Measurements from ENCODE around the gene ZBTB7C.
"Not testable (repeated sequence)": the region's sequence is repeated elsewhere in the genome, so short reads cannot be mapped to it uniquely, and the experiment has no call there.

ZBTB7C gene

DNA sequence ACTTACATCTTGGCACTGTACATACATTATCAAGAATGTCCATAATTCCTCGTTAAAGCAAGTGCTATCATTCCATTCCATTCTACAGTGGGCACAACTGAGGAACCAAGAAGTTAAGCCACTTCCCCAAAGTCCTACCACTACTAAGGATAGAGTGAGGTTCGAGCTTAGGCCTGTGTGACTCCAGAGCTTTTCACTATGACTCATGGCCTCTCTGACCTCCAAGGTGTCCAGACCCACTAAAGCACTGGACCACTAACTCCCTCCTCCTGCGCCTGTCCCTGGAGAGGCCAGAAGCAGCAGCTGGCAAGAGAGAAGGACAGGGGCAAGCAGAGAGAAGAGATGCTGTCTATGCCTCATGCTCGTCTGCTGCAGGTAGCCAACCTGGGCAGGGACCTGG lies 117.0 kb downstream of the ZBTB7C start:
- Histone ChIP-seq H3K9ac (ENCODE audit: low read depth, low read length) (no peak overlapping the region), H3K4me1 (ENCODE audit: control insufficient read depth, insufficient read depth, low read length) (no peaks in the 10 kb centered on the region), H3K4me3 (ENCODE audit: low read length) (no peak overlapping the region), H3K36me3 (ENCODE audit: insufficient read depth, low read length) (no peaks in the 10 kb centered on the region), H3K4me2 (ENCODE audit: low read length) (no peak overlapping the region), H3K27me3 (ENCODE audit: control insufficient read depth, insufficient read depth, low read length) (peaks cover 33% of the 10 kb centered on the region), H3K9me3 (replicated peaks; ENCODE audit: low read length) (no peaks in the 10 kb centered on the region)

DNA sequence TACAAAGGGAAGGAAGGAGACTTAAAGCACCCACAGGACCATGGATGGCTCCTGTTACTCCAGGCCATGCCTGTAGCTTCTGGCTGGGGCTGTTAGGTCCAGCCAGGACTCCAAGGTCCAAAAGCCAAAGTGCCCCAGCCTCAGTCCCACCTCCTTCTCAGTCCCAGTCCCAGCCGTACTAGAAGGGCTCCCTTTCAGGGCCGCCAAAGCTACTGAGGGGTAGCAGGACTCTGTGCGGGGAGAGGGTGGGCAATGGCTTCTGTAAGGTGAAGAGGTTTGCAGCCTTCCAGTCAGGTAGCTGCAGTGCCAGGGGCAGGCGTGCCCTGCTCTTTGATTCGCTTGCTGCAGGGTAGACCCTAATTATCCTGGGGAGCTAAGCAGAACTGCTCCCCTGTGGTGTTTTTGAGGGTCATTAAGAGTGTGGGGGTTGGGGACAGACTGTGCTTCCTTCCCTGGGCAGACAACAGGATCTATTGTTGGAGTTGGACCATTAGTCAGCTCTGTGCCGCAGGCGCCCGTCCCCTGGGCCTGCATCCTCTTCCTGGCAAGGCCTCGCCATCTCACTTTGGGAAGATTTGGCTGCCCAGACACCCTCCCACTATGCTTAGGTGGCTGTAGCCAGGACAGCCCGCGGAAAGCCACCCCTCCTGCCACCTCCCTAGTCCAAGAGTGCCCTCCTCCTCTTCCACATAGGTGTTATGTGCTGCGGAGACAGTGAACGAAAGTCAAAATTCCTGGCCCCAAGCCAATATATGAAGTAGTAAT lies 118.8 kb downstream of the ZBTB7C start:
- no peak overlapping the region for H3K4me2 ChIP-seq (ENCODE audit: low read length)

GRCh38 chr18:48284743-48285142 lies 124.4 kb downstream of the ZBTB7C start:
- no peak overlapping the region for H3K9ac ChIP-seq (ENCODE audit: low read depth, low read length)
- H3K9me3 ChIP-seq (replicated peaks; ENCODE audit: low read length): no peaks in the 10 kb centered on the region
- no peak overlapping the region for H3K4me2 ChIP-seq (ENCODE audit: low read length)
- no peaks in the 10 kb centered on the region for H3K4me1 ChIP-seq (ENCODE audit: control insufficient read depth, insufficient read depth, low read length)
- H3K36me3 ChIP-seq (ENCODE audit: insufficient read depth, low read length): no peaks in the 10 kb centered on the region
- H3K27me3 ChIP-seq (ENCODE audit: control insufficient read depth, insufficient read depth, low read length): peaks cover 7% of the 10 kb centered on the region
- no peak overlapping the region for H3K4me3 ChIP-seq (ENCODE audit: low read length)

More for the DNA sequence above, 118.8 kb downstream of the ZBTB7C start:
- Histone ChIP-seq H3K9me3 (replicated peaks; ENCODE audit: low read length) (no peaks in the 10 kb centered on the region), H3K27me3 (ENCODE audit: control insufficient read depth, insufficient read depth, low read length) (peaks cover 34% of the 10 kb centered on the region), H3K9ac (ENCODE audit: low read depth, low read length) (no peak overlapping the region), H3K4me3 (ENCODE audit: low read length) (no peak overlapping the region), H3K4me1 (ENCODE audit: control insufficient read depth, insufficient read depth, low read length) (no peaks in the 10 kb centered on the region), H3K36me3 (ENCODE audit: insufficient read depth, low read length) (no peaks in the 10 kb centered on the region)

DNA sequence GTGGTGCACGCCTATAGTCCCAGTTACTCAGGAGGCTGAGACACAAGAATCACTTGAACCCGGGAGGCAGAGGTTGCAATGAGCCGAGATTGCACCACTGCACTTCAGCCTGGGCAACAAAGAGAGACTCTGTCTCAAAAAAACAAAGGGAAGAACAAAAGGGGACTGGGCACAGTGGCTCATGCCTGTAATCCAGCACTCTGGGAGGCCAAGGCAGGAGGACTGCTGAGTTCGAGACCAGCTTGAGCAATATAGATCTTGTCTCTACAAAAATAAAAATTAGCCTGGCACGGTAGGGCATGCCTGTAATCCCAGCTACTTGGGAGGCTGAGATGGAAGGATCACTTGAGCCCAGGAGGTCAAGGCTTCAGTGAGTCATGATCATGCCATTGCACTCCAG lies 125.2 kb downstream of the ZBTB7C start:
- H3K4me3 ChIP-seq (ENCODE audit: low read length); H3K36me3 ChIP-seq (ENCODE audit: insufficient read depth, low read length); H3K4me2 ChIP-seq (ENCODE audit: low read length); H3K4me1 ChIP-seq (ENCODE audit: control insufficient read depth, insufficient read depth, low read length); H3K9me3 ChIP-seq (replicated peaks; ENCODE audit: low read length); H3K27me3 ChIP-seq (ENCODE audit: control insufficient read depth, insufficient read depth, low read length); H3K9ac ChIP-seq (ENCODE audit: low read depth, low read length): not testable (repeated sequence)

GRCh38 chr18:48281460-48281859 lies 127.7 kb downstream of the ZBTB7C start:
- not testable (repeated sequence) for H3K4me2 ChIP-seq (ENCODE audit: low read length); H3K4me1 ChIP-seq (ENCODE audit: control insufficient read depth, insufficient read depth, low read length); H3K27me3 ChIP-seq (ENCODE audit: control insufficient read depth, insufficient read depth, low read length); H3K4me3 ChIP-seq (ENCODE audit: low read length); H3K9me3 ChIP-seq (replicated peaks; ENCODE audit: low read length); H3K9ac ChIP-seq (ENCODE audit: low read depth, low read length); H3K36me3 ChIP-seq (ENCODE audit: insufficient read depth, low read length)

DNA sequence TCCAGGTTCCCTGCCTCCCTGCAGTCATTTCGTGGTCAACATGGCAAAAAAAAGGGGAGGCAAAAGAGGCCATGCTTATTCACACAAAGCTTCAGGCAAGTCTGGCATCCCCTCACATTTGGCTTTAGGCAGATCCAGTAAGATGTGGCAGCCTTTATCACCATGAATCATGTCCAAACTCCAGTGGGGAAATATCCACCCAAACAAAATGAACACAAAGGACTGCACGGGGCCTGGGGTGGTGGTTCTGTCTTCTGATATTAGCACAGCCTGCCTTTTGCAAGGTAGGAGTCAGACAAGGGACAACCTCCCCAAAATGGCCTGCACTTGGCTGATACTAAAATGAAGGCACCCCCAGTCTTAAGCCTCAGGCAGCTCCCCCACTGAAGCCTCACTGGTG lies 129.9 kb downstream of the ZBTB7C start:
- peaks cover 11% of the 10 kb centered on the region for H3K27me3 ChIP-seq (ENCODE audit: control insufficient read depth, insufficient read depth, low read length)
- H3K9ac ChIP-seq (ENCODE audit: low read depth, low read length): no peak overlapping the region
- no peaks in the 10 kb centered on the region for H3K9me3 ChIP-seq (replicated peaks; ENCODE audit: low read length)
- no peak overlapping the region for H3K4me2 ChIP-seq (ENCODE audit: low read length)
- no peak overlapping the region for H3K4me3 ChIP-seq (ENCODE audit: low read length)
- no peaks in the 10 kb centered on the region for H3K36me3 ChIP-seq (ENCODE audit: insufficient read depth, low read length)
- no peaks in the 10 kb centered on the region for H3K4me1 ChIP-seq (ENCODE audit: control insufficient read depth, insufficient read depth, low read length)

GRCh38 chr18:48278081-48278480 lies 131.1 kb downstream of the ZBTB7C start:
- Histone ChIP-seq H3K9me3 (replicated peaks; ENCODE audit: low read length) (no peaks in the 10 kb centered on the region), H3K4me3 (ENCODE audit: low read length) (no peak overlapping the region), H3K4me1 (ENCODE audit: control insufficient read depth, insufficient read depth, low read length) (no peaks in the 10 kb centered on the region), H3K27me3 (ENCODE audit: control insufficient read depth, insufficient read depth, low read length) (peaks cover 16% of the 10 kb centered on the region), H3K4me2 (ENCODE audit: low read length) (no peak overlapping the region), H3K36me3 (ENCODE audit: insufficient read depth, low read length) (no peaks in the 10 kb centered on the region), H3K9ac (ENCODE audit: low read depth, low read length) (no peak overlapping the region)

DNA sequence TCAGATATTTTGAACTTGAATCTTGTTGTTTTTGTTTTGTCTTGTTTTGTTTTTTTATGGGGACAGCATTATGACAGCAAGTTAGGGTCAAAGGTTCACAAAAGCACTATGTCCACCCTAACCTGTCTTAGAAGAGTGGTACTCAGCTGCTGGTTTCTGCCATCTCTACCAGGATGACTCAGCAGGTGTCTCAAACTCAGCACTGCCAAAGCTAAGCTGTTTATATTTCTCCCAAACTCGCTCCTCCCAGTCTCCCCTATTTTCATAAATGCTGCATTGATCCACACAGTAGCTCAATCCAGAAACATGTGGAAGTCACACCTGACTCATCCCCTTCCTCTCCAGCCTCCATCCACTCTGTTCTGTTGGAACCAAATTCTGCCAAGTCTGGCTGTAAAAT lies 134.9 kb downstream of the ZBTB7C start:
- Histone ChIP-seq H3K4me2 (ENCODE audit: low read length) (no peak overlapping the region), H3K27me3 (ENCODE audit: control insufficient read depth, insufficient read depth, low read length) (peaks cover 27% of the 10 kb centered on the region), H3K4me1 (ENCODE audit: control insufficient read depth, insufficient read depth, low read length) (no peaks in the 10 kb centered on the region), H3K36me3 (ENCODE audit: insufficient read depth, low read length) (no peaks in the 10 kb centered on the region), H3K4me3 (ENCODE audit: low read length) (no peak overlapping the region), H3K9ac (ENCODE audit: low read depth, low read length) (no peak overlapping the region), H3K9me3 (replicated peaks; ENCODE audit: low read length) (no peaks in the 10 kb centered on the region)

- H3K27me3 ChIP-seq (ENCODE audit: control insufficient read depth, insufficient read depth, low read length): peaks cover 30% of the 10 kb centered on the region
Observed at GRCh38 chr18:48270929-48271328, 138.3 kb downstream of the ZBTB7C start.

DNA sequence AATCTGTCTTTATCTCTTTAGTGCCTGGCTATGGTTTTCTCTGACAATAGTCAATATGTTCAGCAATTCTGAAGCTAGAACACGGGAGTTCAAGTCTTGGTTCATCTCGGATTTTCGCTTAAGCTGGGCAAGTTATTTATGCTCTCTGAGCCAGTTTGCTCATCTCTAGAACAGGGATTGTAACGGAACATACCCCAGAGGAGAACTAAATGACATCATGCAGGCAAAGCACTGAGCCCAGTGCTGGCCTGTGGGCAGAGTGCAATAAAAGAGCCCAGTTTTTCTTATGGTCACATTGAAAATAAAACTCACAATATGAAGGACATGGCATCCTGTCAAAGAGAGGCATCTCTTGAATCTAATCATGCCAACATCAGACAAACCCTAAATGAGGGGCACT lies 143.9 kb downstream of the ZBTB7C start:
- Histone ChIP-seq H3K36me3 (ENCODE audit: insufficient read depth, low read length) (no peaks in the 10 kb centered on the region), H3K9me3 (replicated peaks; ENCODE audit: low read length) (no peaks in the 10 kb centered on the region), H3K4me1 (ENCODE audit: control insufficient read depth, insufficient read depth, low read length) (no peaks in the 10 kb centered on the region), H3K9ac (ENCODE audit: low read depth, low read length) (no peak overlapping the region), H3K27me3 (ENCODE audit: control insufficient read depth, insufficient read depth, low read length) (peaks cover 36% of the 10 kb centered on the region), H3K4me2 (ENCODE audit: low read length) (no peak overlapping the region), H3K4me3 (ENCODE audit: low read length) (no peak overlapping the region)

More at GRCh38 chr18:48270929-48271328, 138.3 kb downstream of the ZBTB7C start:
- no peak overlapping the region for H3K4me3 ChIP-seq (ENCODE audit: low read length)
- H3K9ac ChIP-seq (ENCODE audit: low read depth, low read length): no peak overlapping the region
- no peak overlapping the region for H3K4me2 ChIP-seq (ENCODE audit: low read length)
- no peaks in the 10 kb centered on the region for H3K4me1 ChIP-seq (ENCODE audit: control insufficient read depth, insufficient read depth, low read length)
- no peaks in the 10 kb centered on the region for H3K36me3 ChIP-seq (ENCODE audit: insufficient read depth, low read length)
- H3K9me3 ChIP-seq (replicated peaks; ENCODE audit: low read length): no peaks in the 10 kb centered on the region

DNA sequence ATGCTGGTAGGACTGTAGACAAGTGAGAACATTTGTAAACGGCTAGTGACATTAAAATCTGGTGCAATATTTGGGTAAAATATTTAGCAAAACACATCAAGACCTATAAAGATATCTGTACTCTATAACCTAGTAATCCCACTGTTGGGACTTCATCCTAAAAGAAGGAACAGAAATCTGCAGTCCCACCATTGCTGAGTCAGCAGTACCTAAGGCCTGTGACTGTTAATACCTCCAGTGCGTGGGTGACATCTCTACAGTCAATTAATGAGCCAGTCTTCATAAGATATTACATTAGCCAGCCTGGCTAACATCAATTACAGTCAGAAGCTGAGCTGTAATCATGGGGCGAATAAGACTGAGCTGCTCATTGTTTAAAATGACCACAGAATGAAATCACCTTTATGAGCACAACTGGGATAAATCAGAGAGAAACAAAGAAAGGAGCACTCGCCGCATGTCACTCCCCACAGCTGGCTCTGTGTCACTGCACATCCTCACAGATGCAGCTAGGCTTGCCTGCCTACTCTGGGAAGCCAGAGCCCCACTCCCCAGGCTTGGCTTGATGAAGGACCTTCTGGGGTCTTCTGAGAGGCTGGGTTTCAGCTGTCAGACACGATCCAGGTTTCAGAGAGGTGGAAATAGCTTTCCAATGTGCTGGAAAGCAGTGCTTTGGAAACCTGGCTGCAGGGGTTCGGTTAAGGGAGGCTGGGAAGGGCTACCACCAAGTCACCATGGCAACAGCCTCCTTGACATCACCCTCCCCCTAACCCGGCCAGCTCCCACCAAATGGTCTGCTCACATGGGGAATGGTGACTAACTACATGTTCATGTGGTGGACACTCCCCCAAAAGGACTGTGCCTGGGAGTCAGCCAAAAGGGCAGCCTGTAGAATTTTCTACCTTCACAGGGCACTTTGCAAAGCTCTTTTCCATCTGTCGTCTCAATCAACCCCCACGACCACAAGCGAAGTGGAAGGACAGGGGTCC lies 145.0 kb downstream of the ZBTB7C start:
- Histone ChIP-seq H3K36me3 (ENCODE audit: insufficient read depth, low read length) (no peaks in the 10 kb centered on the region), H3K9ac (ENCODE audit: low read depth, low read length) (no peak overlapping the region), H3K9me3 (replicated peaks; ENCODE audit: low read length) (no peaks in the 10 kb centered on the region), H3K4me3 (ENCODE audit: low read length) (no peak overlapping the region), H3K27me3 (ENCODE audit: control insufficient read depth, insufficient read depth, low read length) (peaks cover 40% of the 10 kb centered on the region), H3K4me2 (ENCODE audit: low read length) (no peak overlapping the region), H3K4me1 (ENCODE audit: control insufficient read depth, insufficient read depth, low read length) (no peaks in the 10 kb centered on the region)
